Measurements from ENCODE around the gene SHOC2.

Gene SHOC2

GRCh38 chr10:110918269-110918642, 1.1 kb upstream of the SHOC2 start:
- DNase-seq = peak; percentile 97
- Histone ChIP-seq H2AFZ (ENCODE audit: low read depth, low read length) (no peak overlapping the region), H3K9me3 (ENCODE audit: control insufficient read depth, low read length) (no peaks in the 10 kb centered on the region), H2BK5ac (ENCODE audit: low read depth, low read length, poor library complexity, severe bottlenecking) (peak overlapping the region; percentile 97), H3K4ac (ENCODE audit: low read depth in 1 of 2, low read length in 2 of 2) (peak overlapping the region in 1 of 2 experiments; percentile 32), H4K8ac (ENCODE audit: low read length) (peak overlapping the region; percentile 35), H2BK120ac (ENCODE audit: low read depth, low read length) (peak overlapping the region; percentile 98), H3K14ac (ENCODE audit: low read length in 2 of 2) (no peak overlapping the region), H3K27me3 (ENCODE audit: control insufficient read depth in 1 of 2, insufficient read depth in 1 of 2, low read length in 2 of 2) (no peaks in the 10 kb centered on the region), H2BK15ac (ENCODE audit: low read depth, poor library complexity, severe bottlenecking) (no peak overlapping the region), H3K4me1 (ENCODE audit: control insufficient read depth, insufficient read depth, low read depth, low read length) (peaks cover 6% of the 10 kb centered on the region), H2AK5ac (ENCODE audit: low read length, severe bottlenecking) (no peak overlapping the region), H3K23ac (ENCODE audit: low read length in 2 of 2) (no peak overlapping the region), H3K4me2 (ENCODE audit: low read length, poor library complexity, severe bottlenecking) (peak overlapping the region; percentile 82), H2BK12ac (ENCODE audit: low read length in 2 of 2) (no peak overlapping the region), H4K91ac (ENCODE audit: low read length) (no peak overlapping the region), H3K9ac (ENCODE audit: low read length) (peak overlapping the region; percentile 98), H3K79me1 (replicated peaks; ENCODE audit: low read length, poor library complexity, severe bottlenecking) (peaks cover 2% of the 10 kb centered on the region), H3K18ac (ENCODE audit: low read depth in 1 of 2, low read length in 2 of 2) (no peak overlapping the region), H3K36me3 (ENCODE audit: control insufficient read depth in 1 of 2, insufficient read depth in 2 of 2, low read depth in 1 of 2, low read length in 2 of 2) (no peaks in the 10 kb centered on the region), H3K4me3 (ENCODE audit: insufficient read depth in 1 of 2, low read depth in 1 of 2, low read length in 2 of 2) (peak overlapping the region in 1 of 2 experiments; percentile 79), H3K27ac (ENCODE audit: low read length, poor library complexity, severe bottlenecking) (peak overlapping the region; percentile 64)
- WGBS = 3% methylated on average over 12 of the region's 15 CpGs

- peak within 1 kb of the TSS; percentile 51 for H2AFZ ChIP-seq (ENCODE audit: low read depth, low read length)
- peak within 1 kb of the TSS in 1 of 2 experiments; percentile 94 for H3K14ac ChIP-seq (ENCODE audit: low read length in 2 of 2)
- DNase-seq = peak; percentile 100
- peak within 1 kb of the TSS in 1 of 2 experiments; percentile 96 for H2BK12ac ChIP-seq (ENCODE audit: low read length in 2 of 2)
- peak within 1 kb of the TSS; percentile 99 for H4K8ac ChIP-seq (ENCODE audit: low read length)
- H2BK15ac ChIP-seq (ENCODE audit: low read depth, poor library complexity, severe bottlenecking) = peak within 1 kb of the TSS; percentile 95
- H3K27ac ChIP-seq (ENCODE audit: low read length, poor library complexity, severe bottlenecking) = peak within 1 kb of the TSS; percentile 99
- H2AK5ac ChIP-seq (ENCODE audit: low read length, severe bottlenecking) = peak within 1 kb of the TSS; percentile 9
- peak within 1 kb of the TSS; percentile 78 to 99 for H3K4me3 ChIP-seq (ENCODE audit: insufficient read depth in 1 of 2, low read depth in 1 of 2, low read length in 2 of 2)
- H3K9me3 ChIP-seq (ENCODE audit: control insufficient read depth, low read length) = no peaks in the 10 kb centered on the region
- peaks cover 2% of the 10 kb centered on the region for H3K79me1 ChIP-seq (replicated peaks; ENCODE audit: low read length, poor library complexity, severe bottlenecking)
- H3K18ac ChIP-seq (ENCODE audit: low read depth in 1 of 2, low read length in 2 of 2) = peak within 1 kb of the TSS; percentile 94 to 98
- peak within 1 kb of the TSS; percentile 82 for H3K4me2 ChIP-seq (ENCODE audit: low read length, poor library complexity, severe bottlenecking)
- no peaks in the 10 kb centered on the region for H3K27me3 ChIP-seq (ENCODE audit: control insufficient read depth in 1 of 2, insufficient read depth in 1 of 2, low read length in 2 of 2)
- H3K4ac ChIP-seq (ENCODE audit: low read depth in 1 of 2, low read length in 2 of 2) = peak within 1 kb of the TSS; percentile 89 to 94
- H3K23ac ChIP-seq (ENCODE audit: low read length in 2 of 2) = no peak within 1 kb of the TSS
- H2BK5ac ChIP-seq (ENCODE audit: low read depth, low read length, poor library complexity, severe bottlenecking) = peak within 1 kb of the TSS; percentile 97
- peak within 1 kb of the TSS; percentile 98 for H2BK120ac ChIP-seq (ENCODE audit: low read depth, low read length)
- no peaks in the 10 kb centered on the region for H3K36me3 ChIP-seq (ENCODE audit: control insufficient read depth in 1 of 2, insufficient read depth in 2 of 2, low read depth in 1 of 2, low read length in 2 of 2)
- H3K9ac ChIP-seq (ENCODE audit: low read length) = peak within 1 kb of the TSS; percentile 98
- under 1% methylated on average over 40 of the region's 40 CpGs for WGBS
- H4K91ac ChIP-seq (ENCODE audit: low read length) = peak within 1 kb of the TSS; percentile 98
- peaks cover 6% of the 10 kb centered on the region for H3K4me1 ChIP-seq (ENCODE audit: control insufficient read depth, insufficient read depth, low read depth, low read length)
Observed at GRCh38 chr10:110918643-110919348, 608 bp upstream of the SHOC2 start, which contains the start of gene BBIP1. Gene BBIP1 (minus strand): TSS chr10:110919180. CDS start chr10:110918157, 1,023 bp downstream.

- peak; percentile 67 for DNase-seq
- H3K4me3 ChIP-seq (ENCODE audit: insufficient read depth in 1 of 2, low read depth in 1 of 2, low read length in 2 of 2) = peak overlapping the region; percentile 78 to 99
- 3% methylated on average over 29 of the region's 44 CpGs for WGBS
- no peak overlapping the region for H4K91ac ChIP-seq (ENCODE audit: low read length)
- H3K14ac ChIP-seq (ENCODE audit: low read length in 2 of 2) = peak overlapping the region in 1 of 2 experiments; percentile 94
- peaks cover 3% of the 10 kb centered on the region for H3K4me1 ChIP-seq (ENCODE audit: control insufficient read depth, insufficient read depth, low read depth, low read length)
- H2BK15ac ChIP-seq (ENCODE audit: low read depth, poor library complexity, severe bottlenecking) = peak overlapping the region; percentile 95
- H3K4me2 ChIP-seq (ENCODE audit: low read length, poor library complexity, severe bottlenecking) = peak overlapping the region; percentile 64
- peak overlapping the region; percentile 9 for H2AK5ac ChIP-seq (ENCODE audit: low read length, severe bottlenecking)
- peak overlapping the region; percentile 97 for H3K9ac ChIP-seq (ENCODE audit: low read length)
- H3K27me3 ChIP-seq (ENCODE audit: control insufficient read depth in 1 of 2, insufficient read depth in 1 of 2, low read length in 2 of 2) = no peaks in the 10 kb centered on the region
- peaks cover 2% of the 10 kb centered on the region for H3K79me1 ChIP-seq (replicated peaks; ENCODE audit: low read length, poor library complexity, severe bottlenecking)
- H2BK5ac ChIP-seq (ENCODE audit: low read depth, low read length, poor library complexity, severe bottlenecking) = no peak overlapping the region
- peak overlapping the region; percentile 73 for H2BK120ac ChIP-seq (ENCODE audit: low read depth, low read length)
- H3K9me3 ChIP-seq (ENCODE audit: control insufficient read depth, low read length) = no peaks in the 10 kb centered on the region
- no peak overlapping the region for H4K8ac ChIP-seq (ENCODE audit: low read length)
- no peak overlapping the region for H2BK12ac ChIP-seq (ENCODE audit: low read length in 2 of 2)
- H3K18ac ChIP-seq (ENCODE audit: low read depth in 1 of 2, low read length in 2 of 2) = peak overlapping the region; percentile 54 to 94
- no peaks in the 10 kb centered on the region for H3K36me3 ChIP-seq (ENCODE audit: control insufficient read depth in 1 of 2, insufficient read depth in 2 of 2, low read depth in 1 of 2, low read length in 2 of 2)
- H2AFZ ChIP-seq (ENCODE audit: low read depth, low read length) = no peak overlapping the region
- H3K23ac ChIP-seq (ENCODE audit: low read length in 2 of 2) = no peak overlapping the region
- peak overlapping the region; percentile 69 for H3K27ac ChIP-seq (ENCODE audit: low read length, poor library complexity, severe bottlenecking)
- H3K4ac ChIP-seq (ENCODE audit: low read depth in 1 of 2, low read length in 2 of 2) = peak overlapping the region in 1 of 2 experiments; percentile 60
Observed at GRCh38 chr10:110919971-110920881, 822 bp downstream of the SHOC2 start.

Data from mesenchymal stem cell (in vitro differentiated cells and primary cell).